K562 (cell line): Measurements from ENCODE around the gene AK4. TPM values are rescaled to one million over a fixed set of nuclear protein-coding genes. Genes with fewer than 3 reads are reported as not detected.

Experiments
- CUX1 ChIP-seq: fragments of 200-800 bp; sonication (Bioruptor generic); IDR thresholded peaks from 2 replicates; pipeline ENCODE4 v1.6.1; 2016; ENCODE audit warnings: missing genetic modification characterization, missing compliant biosample characterization
- FIP1L1 ChIP-seq: fragments of 200-400 bp; formaldehyde crosslinking; IDR thresholded peaks from 2 replicates; pipeline ENCODE4 v1.6.1; 2018; ENCODE audit warnings: mild to moderate bottlenecking, low read depth, low read length; ENCODE audit not compliant: poor library complexity, severe bottlenecking
- GABPA ChIP-seq: fragments of 200-800 bp; sonication (Bioruptor generic); conservative IDR thresholded peaks from 2 replicates; pipeline ENCODE4 v1.6.1; 2016; ENCODE audit warnings: low read depth, missing genetic modification characterization, missing compliant biosample characterization
- GMEB1 ChIP-seq: fragments of 250-450 bp; sonication (Bioruptor Pico); IDR thresholded peaks from 2 replicates; pipeline ENCODE4 v1.4.0; 2020; ENCODE audit warnings: mild to moderate bottlenecking
- HDAC1 ChIP-seq, 2 experiments: fragments of 450-650 bp; IDR thresholded peaks; 2 replicates each; pipeline ENCODE4 v1.6.1; 2016 to 2017; ENCODE audit warnings: inconsistent platforms in 1 of 2, mild to moderate bottlenecking in 1 of 2, moderate library complexity in 1 of 2
- HMGXB4 ChIP-seq: sonication (generic); formaldehyde crosslinking; IDR thresholded peaks from 2 replicates; pipeline ENCODE4 v1.8.1; 2023; ENCODE audit warnings: mild to moderate bottlenecking, missing genetic modification reagents
- HNRNPLL ChIP-seq: fragments of 200-400 bp; formaldehyde crosslinking; IDR thresholded peaks from 2 replicates; pipeline ENCODE4 v1.6.1; 2017; ENCODE audit warnings: low read length, low read depth, mild to moderate bottlenecking; ENCODE audit not compliant: poor library complexity, severe bottlenecking
- MNT ChIP-seq, 2 experiments: fragments of 450-650 bp; conservative IDR thresholded peaks; 2 replicates each; pipeline ENCODE4 v1.6.1; 2017; ENCODE audit warnings: mild to moderate bottlenecking in 2 of 2, moderate library complexity in 2 of 2
- POLR2AphosphoS2 ChIP-seq: IDR thresholded peaks from 2 replicates; pipeline ENCODE4 v1.6.1; 2012; ENCODE audit warnings: low read length, improper control_type of control experiment
- RAD51 ChIP-seq: fragments of 450-650 bp; IDR thresholded peaks from 2 replicates; pipeline ENCODE4 v1.7.1; 2016; ENCODE audit warnings: low read depth, mild to moderate bottlenecking, borderline replicate concordance
- TEAD2 ChIP-seq: fragments of 450-650 bp; IDR thresholded peaks from 2 replicates; pipeline ENCODE4 v1.6.1; 2016; ENCODE audit warnings: missing genetic modification characterization, control low read depth, missing compliant biosample characterization
- ZFX ChIP-seq: sonication (generic); formaldehyde crosslinking; IDR thresholded peaks from 2 replicates; pipeline ENCODE4 v1.8.0; 2022; ENCODE audit warnings: mild to moderate bottlenecking, missing genetic modification reagents, moderate library complexity
- ZNF445 ChIP-seq: fragments of 250-450 bp; sonication (Bioruptor Pico); IDR thresholded peaks from 2 replicates; pipeline ENCODE4 v1.4.0; 2020; ENCODE audit warnings: low read depth, mild to moderate bottlenecking, moderate library complexity
- ZNF589 ChIP-seq: fragments of 200-800 bp; sonication (Bioruptor generic); IDR thresholded peaks from 2 replicates; pipeline ENCODE4 v1.6.1; 2016; ENCODE audit warnings: low read depth, missing genetic modification characterization, missing compliant biosample characterization
- polyA plus RNA-seq, 8 experiments: library from polyadenylated mRNA; depleted of rRNA in 4 of 8; stranded (reverse) in 5 of 8; unstranded in 3 of 8; fragments of >200 nt; fragmentation: Nextera tagmentation in 2 of 8; fragmentation: Illumina TruSeq in 1 of 8; extraction: Ambion mirVana in 2 of 8; extraction: Trizol in 1 of 8; gene quantifications; 2 replicates each; pipeline versions ENCODE4 v1.2.1 to v1.2.3, GENCODE V29; 2011 to 2014; ENCODE audit warnings: inconsistent platforms in 1 of 8, missing spikeins in 1 of 8
- total RNA-seq, 7 experiments: library from RNA; depleted of rRNA in 6 of 7; stranded (reverse); fragments of >200 nt in 6 of 7; fragmentation: Illumina TruSeq in 2 of 7; extraction: Trizol in 2 of 7; gene quantifications; 2 replicates each; pipeline versions ENCODE4 v1.2.1 to v1.2.3, GENCODE V29; 2011 to 2021; ENCODE audit warnings: low replicate concordance in 1 of 7

The AK4 gene
- total and polyA plus RNA-seq, 9 of the 15 experiments (the other 6 are each of a cell fraction or from before 2014, with no cell fraction given): 10.4 to 96.6 (median 21.5) TPM

- TF ChIP-seq CUX1 (CRISPR knock-in tag): no peak
- peak in 1 of 2 experiments; percentile 12; a peak in 1 of 4 replicates for TF ChIP-seq MNT (conservative IDR thresholded peaks at IDR 0.05)
- TF ChIP-seq HMGXB4: peak; percentile 61; the same call in 1 of the 2 replicates
- peak; percentile 71 for TF ChIP-seq ZFX
- no peak for TF ChIP-seq ZNF445 (CRISPR knock-in tag)
- TF ChIP-seq ZNF589 (CRISPR knock-in tag): 0 out of 2 replicates have a peak, but pooled peaks have one; percentile 52
- peak; percentile 79 for TF ChIP-seq GABPA (tag)
- no peak for TF ChIP-seq RAD51
- no peak for TF ChIP-seq POLR2AphosphoS2
- TF ChIP-seq TEAD2 (tag): no peak
- TF ChIP-seq GMEB1 (CRISPR knock-in tag): peak; percentile 59
- TF ChIP-seq HNRNPLL: no peak
- TF ChIP-seq HDAC1 (IDR thresholded peaks at IDR 0.05): no peak; a peak in 1 of 4 replicates
- TF ChIP-seq FIP1L1: peak; percentile 40
Measured at GRCh38 chr1:65254320-65255034, 106.5 kb downstream of the AK4 start (continued).
